GM12874 (cell line): ENCODE data around the gene HMX1.

ENCODE experiments used
- CTCF ChIP-seq: IDR thresholded peaks from 2 replicates; pipeline ENCODE4 v1.5.1; 2011; ENCODE audit warnings: low read depth, mild to moderate bottlenecking, control low read depth, low read length, moderate library complexity; ENCODE audit not compliant: insufficient read depth

Gene HMX1

GRCh38 chr4:8842614-8843013, 29.0 kb downstream of the HMX1 start:
- no peak for TF ChIP-seq CTCF

- TF ChIP-seq CTCF: no peak
Measured at GRCh38 chr4:8841678-8842268, 29.9 kb downstream of the HMX1 start.

GRCh38 chr4:8840816-8841455, 30.7 kb downstream of the HMX1 start:
- no peak for TF ChIP-seq CTCF

GRCh38 chr4:8840006-8840793, 31.4 kb downstream of the HMX1 start:
- TF ChIP-seq CTCF: no peak

- no peak for TF ChIP-seq CTCF
Measured at GRCh38 chr4:8838961-8839431, 32.6 kb downstream of the HMX1 start.

GRCh38 chr4:8838296-8838960, 33.2 kb downstream of the HMX1 start:
- no peak for TF ChIP-seq CTCF

- no peak for TF ChIP-seq CTCF
Measured at GRCh38 chr4:8837181-8837841, 34.3 kb downstream of the HMX1 start.
